Stimulated activated CD4-positive, alpha-beta T cell treated with anti-CD3 and anti-CD28 coated beads, Interleukin-4, amount 100 ng/mL, for 24 hours (primary cell): ENCODE data around the gene HOTAIR.

ENCODE experiments used
- DNase-seq: peaks from one replicate; pipeline ENCODE4 v3.0.0-alpha.2; 2020

The HOTAIR gene

DNA sequence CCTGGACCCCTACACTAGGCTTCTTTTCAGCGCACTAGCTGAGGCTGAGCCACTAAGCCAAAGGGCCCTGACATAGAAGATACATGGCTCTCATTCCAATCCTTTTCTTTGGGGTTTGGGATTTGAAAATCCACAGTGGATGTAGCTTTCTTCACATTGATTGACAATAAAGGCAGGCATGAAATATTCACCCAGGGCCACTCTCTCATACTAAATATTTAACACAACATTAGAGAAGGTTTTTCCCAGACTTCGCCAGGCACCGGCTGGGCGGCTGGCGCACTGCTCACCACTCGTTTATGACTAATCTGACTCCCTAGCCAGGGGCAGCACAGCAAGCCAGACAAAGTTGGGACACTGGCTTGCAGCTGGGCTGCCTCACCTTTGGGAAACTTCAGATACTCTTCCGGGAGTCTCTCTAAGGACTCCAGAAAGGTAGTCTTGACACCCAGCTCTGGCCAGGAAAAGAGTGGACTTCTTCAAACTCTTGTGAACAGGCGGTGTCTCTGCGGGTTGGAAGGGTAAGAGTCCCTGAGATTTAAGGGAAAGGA lies 2.5 kb downstream of the HOTAIR start:
- DNase-seq, result no peak

GRCh38 chr12:53971686-53972085 lies 3.1 kb downstream of the HOTAIR start:
- DNase-seq, result no peak

GRCh38 chr12:53971129-53971528 lies 3.6 kb downstream of the HOTAIR start:
- DNase-seq, result no peak

GRCh38 chr12:53970451-53970850 lies 4.3 kb downstream of the HOTAIR start:
- DNase-seq, result no peak

DNA sequence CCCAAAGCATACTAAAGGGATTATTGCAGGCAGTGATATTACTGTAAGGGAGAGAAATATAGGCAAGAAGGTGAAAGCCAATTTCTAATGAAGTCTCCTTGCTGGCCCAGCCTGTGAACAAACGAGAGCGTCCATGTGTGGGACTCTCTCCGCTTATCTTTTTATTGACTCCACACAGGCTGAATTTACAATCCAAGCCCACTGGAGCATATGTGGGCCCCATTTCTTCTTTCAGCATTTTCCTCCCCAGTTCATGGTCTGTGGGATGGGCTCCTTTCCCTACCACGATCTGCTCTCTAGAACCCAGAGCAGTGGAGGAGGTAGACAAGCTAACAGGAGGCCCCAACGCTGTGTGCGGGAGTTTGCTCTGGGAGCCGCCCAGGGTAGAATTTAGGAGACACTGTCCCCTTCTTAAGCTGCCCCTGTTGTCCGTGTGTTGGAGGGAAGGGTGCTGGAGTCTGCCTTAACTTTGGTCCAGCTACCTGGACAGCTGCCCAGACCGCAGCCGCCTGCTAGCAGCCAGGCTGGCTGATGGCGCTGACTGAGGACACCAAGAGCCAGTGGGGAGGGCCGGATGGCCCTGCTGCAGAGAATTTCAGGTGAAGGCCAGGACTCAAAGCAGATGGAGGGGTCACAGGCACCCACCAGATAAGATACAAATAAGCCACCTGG lies 5.0 kb downstream of the HOTAIR start:
- DNase-seq, result no peak

- no peak for DNase-seq
Observed at GRCh38 chr12:53968214-53969127, 6.3 kb downstream of the HOTAIR start.

DNA sequence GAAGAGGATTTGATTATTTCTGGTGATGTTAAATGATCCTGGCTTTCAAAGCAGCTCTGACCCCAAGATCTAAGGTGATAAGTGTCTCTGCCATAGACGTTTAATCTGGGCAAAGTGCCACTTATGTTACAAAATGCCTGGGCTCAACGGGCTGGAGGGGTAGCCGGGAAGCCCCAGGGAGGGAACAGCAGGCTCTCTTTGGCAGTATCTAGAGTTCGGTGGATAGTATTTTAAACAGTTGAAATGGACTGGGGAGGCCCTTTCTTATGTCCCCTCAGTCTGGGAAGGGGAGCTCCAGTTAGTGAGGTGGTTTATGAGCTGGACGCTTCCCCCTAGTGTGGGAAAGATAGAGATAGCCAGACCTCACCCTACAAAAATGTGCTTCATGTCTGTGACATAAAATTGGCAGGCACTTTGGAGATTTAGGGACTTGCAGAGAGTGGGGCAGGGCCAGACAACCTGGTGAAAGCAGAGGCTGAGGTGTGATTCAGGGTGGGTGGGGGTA lies 7.3 kb downstream of the HOTAIR start:
- no peak for DNase-seq

GRCh38 chr12:53966385-53967133 lies 8.2 kb downstream of the HOTAIR start:
- DNase-seq, result no peak

- no peak for DNase-seq
Observed at GRCh38 chr12:53966085-53966384, 8.7 kb downstream of the HOTAIR start.

DNA sequence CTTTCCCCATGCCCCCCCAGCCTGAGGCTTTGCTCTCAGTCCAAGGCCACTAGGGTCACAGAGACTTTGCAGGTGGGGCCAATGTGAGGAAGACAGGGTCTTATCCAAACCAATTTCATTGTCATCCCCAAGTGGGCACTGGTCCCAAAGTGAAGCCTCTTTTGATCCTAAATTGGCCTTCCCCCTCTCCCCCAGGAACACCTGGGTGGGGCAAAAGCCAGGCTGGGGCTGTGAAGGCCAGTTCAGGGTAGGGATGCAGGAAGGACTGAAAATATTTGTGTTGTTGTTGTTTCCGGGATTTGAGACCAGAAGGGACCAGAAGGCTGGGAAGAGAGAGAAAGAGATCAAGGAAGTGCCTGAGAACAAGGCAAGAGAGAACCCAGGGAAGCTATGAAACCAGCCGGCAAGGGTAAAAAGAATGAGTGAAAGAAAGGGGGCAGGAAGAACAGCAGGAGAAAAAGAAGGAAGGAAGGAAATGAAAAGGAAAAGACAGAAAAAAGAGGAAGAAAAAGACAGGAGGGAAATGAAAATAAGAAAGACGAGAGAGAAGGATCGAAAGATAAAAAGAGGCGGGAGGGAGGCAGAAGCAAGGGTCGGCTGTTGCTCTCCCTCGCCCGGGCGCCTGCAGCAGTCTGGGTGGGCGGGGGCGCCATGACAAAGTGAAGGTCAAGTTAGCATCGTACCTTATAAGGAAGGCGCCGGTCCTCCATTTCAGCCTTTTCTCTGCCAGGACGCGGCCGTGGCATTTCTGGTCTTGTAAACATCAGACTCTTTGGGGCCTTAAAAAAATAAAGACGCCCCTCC lies 9.3 kb downstream of the HOTAIR start:
- DNase-seq, result no peak

DNA sequence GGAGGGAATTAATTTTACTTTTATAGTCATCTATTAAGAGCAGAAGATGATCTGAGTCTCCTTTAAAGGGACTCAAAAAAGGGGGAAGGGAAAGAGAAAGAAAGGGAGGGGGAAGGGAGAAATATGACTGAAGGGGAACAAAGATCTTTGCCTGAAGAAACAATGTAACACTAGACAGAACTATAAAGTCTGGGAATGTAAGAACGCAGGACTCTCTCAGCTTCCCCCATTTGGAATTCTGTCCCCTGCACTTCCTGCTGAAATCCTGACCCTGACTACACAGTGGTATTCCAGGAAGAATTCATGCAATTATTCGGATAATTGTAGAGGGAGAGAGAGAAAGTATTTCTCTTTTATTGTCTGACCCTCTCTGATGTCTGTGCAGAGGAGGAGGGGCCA lies 10.4 kb downstream of the HOTAIR start:
- no peak for DNase-seq

DNA sequence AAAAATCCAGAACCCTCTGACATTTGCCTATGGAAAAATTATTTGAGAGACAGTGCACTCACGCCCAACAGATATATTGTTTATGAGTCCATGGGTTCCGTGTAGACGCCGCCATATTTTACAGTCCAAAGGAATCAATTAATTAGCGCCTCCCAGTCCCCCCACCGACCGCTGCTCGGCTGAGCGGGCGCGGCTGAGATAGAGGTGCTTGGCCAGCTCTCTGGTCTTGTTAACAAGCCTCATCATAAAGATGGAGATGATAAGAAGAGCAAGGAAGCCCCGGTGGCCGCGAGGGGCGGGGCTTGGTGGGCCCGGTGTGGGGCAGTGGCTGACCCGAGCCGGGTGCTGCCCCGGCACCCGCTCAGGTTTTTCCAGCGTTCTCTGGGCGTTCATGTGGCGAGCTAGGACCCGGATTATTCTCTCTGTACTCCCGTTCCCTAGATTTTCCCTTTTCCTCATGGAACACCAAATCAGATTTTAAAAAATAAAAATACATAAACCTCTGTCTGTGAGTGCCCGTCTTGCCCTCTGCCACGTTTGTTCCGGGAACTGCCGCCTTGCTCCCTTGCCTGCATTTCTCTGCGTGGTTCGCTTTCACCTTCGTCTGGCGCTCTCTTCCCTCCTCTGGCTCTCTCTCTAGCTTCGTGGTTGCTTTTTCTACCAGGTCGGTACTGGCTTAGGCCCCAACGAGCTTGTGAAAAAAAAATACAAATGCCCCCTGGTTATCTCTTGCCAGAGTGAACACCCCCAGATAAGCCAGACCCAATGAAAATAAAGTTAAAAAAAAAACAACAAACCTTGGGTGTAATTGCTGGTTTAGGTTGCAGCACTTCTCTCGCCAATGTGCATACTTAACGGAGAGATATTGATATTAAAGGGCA lies 11.1 kb downstream of the HOTAIR start:
- no peak for DNase-seq

- DNase-seq, result no peak
Observed at GRCh38 chr12:53963005-53963404, 11.7 kb downstream of the HOTAIR start.

- no peak for DNase-seq
Observed at GRCh38 chr12:53961025-53961761, 13.6 kb downstream of the HOTAIR start.

DNA sequence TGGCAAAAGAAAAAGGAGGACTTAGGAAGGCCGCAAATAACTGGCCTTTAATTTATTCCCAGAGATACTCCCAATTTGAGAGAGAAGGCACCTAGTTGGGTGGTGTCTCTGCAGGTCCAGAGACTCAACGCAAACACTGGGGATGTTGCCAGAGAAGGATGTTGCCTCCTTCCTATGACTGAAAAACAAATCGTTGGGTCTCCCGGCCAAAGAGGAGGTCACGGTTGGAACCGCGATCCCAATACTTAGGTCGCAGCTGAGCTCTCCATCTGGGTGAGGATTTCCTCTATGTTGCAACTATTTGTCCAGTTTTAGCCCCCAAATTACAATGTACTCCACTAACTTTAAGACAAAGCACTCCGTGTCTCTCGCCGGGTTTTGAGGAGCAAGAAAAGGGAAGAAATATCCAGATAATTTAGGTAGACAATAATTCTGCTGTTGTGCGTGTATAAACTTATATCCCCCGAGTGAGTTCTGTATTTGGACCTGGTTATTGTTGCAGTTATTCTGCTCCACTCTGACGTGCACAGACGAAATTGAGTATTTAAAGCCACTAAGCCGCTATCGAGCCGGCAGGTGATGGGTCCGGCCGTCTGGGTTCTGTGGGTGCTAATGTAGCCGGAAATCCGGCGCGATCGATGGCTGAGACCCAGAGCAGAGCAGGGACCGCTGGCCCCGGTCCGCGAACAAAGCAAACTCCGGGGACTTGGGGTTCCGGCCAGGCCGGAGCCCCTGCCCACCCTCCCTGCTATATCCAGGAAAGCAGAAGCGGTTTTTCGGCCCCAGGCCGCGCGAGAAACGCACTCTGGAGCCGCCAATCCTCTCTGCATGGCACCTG lies 14.3 kb downstream of the HOTAIR start:
- no peak for DNase-seq

DNA sequence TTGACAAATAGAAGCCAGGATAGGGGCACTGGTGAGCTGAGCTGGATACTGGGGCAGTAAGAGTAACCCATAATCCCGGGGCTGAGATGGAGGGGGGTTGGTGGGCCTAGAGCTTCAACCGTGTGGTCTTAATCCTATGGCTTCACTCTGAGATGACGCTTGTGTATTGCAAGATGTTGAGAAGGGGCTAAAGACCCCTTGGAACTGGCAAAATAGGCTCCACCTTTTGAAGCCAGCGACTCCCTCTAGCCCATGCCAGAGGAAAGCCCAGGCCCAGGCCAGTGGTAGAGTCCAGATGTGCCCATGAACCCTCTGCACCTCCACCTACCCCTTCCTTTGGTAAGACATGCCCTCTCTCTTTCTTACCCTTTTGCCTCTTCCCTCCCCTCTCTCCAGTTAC lies 15.4 kb downstream of the HOTAIR start:
- no peak for DNase-seq

GRCh38 chr12:53958128-53958527 lies 16.6 kb downstream of the HOTAIR start:
- no peak for DNase-seq

DNA sequence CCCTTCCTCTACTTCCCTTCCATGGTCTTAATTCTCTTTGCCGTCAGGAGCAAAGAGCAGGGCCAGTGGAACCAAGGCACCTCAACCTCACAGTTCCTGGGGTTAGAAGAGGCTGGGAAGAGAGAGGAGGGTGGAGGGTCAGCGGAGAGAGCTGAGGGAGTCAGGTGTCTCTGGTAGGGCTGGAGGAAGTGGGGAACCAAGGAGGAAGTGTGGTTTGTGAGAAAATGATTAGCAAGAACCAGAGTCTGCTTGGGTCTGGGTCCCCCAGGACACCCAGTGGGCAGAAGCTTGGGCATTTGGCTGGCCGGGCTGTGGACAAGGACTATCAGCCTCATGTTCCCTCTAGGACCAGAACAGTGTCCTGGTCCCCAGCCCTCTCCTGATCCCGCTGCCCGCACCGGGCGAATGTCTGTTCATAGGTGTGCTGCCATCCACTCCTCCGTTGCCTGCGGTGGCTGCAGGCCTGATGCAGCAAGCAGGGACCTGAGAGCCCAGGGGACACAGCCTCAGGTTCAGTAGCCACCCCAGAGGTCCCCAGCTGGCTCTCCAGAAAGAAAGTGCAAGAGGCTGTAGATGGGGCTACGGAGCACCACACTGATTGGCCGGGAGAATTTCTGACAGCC lies 17.7 kb downstream of the HOTAIR start:
- no peak for DNase-seq

DNA sequence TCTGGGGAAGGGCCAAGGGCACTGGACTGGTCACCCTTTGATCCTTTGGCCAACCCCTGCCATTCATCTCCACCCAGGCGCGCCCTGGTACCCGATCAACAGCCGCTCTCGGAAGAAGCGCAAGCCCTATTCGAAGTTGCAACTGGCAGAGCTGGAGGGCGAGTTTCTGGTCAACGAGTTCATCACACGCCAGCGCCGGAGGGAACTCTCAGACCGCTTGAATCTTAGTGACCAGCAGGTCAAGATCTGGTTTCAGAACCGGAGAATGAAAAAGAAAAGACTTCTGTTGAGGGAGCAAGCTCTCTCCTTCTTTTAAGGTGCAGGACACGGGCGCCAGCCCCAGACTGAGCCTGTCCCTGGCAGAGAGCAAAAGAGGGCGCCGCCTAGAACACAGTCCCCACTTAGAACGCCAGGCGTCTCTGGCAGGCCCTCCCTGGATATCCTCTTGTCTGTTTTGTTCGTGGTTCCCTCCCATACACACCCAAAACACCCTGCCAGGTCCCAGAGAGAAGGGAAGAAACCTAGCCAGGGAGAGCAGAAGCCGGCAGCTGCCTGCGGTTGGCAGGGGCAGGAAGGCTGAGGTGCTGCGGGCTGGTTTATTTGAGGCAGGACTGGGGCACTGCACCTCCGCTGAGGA lies 18.4 kb downstream of the HOTAIR start:
- no peak for DNase-seq
